H1 (cell line): ENCODE data around the gene PSMC1. TPM values are rescaled to one million over a fixed set of nuclear protein-coding genes. Genes with fewer than 3 reads are reported as not detected.

ENCODE experiments used
- BACH1 ChIP-seq: IDR thresholded peaks from 2 replicates; pipeline ENCODE4 v1.6.1; 2012; ENCODE audit warnings: low read length, improper control_type of control experiment
- MAFK ChIP-seq: IDR thresholded peaks from 2 replicates; pipeline ENCODE4 v1.6.1; 2012; ENCODE audit warnings: low read depth, mild to moderate bottlenecking, improper control_type of control experiment, low read length
- SRF ChIP-seq: IDR thresholded peaks from 2 replicates; pipeline ENCODE4 v1.6.1; 2011; ENCODE audit warnings: mild to moderate bottlenecking, low read depth, low read length, moderate library complexity
- TCF12 ChIP-seq: IDR thresholded peaks from 2 replicates; pipeline ENCODE4 v1.6.1; 2011; ENCODE audit warnings: low read depth, mild to moderate bottlenecking, low read length
- polyA plus RNA-seq, 7 experiments: library from polyadenylated mRNA; depleted of rRNA in 3 of 7; stranded (reverse) in 5 of 7; unstranded in 2 of 7; fragments of >200 nt in 5 of 7; fragments of 200-250 nt in 2 of 7; gene quantifications; 1 replicate in 5 of 7; 2 replicates in 1 of 7; 4 replicates in 1 of 7; pipeline versions ENCODE4 v1.2.1 to v1.2.3, GENCODE V29; 2011 to 2013; ENCODE audit warnings: missing spikeins in 2 of 7, mixed read lengths in 2 of 7
- total RNA-seq: library from RNA; stranded (reverse); fragmentation: NEBNext Ultra II Directional; extraction: Animal tissue kit (Norgen Biotek cat#: 25700); gene quantifications from 2 replicates; pipeline ENCODE4 v1.2.1, GENCODE V29; 2021

The PSMC1 gene
- total and polyA plus RNA-seq, 2 of the 8 experiments (the other 6 are each of a cell fraction or from before 2014, with no cell fraction given): 46.2 to 99.6 TPM

GRCh38 chr14:90319634-90320541 is 63.5 kb downstream of the PSMC1 start (continued):
- TF ChIP-seq SRF (no peak), BACH1 (no peak), TCF12 (no peak), MAFK (no peak)
- TF ChIP-seq, all 59 proteins: peak for 0
